Ishikawa (cell line): ENCODE results near the gene ZNF688.
A peak's percentile ranks its signal among the peaks of the same experiment; 100 is the strongest.

Experiments used
- CEBPB ChIP-seq: IDR thresholded peaks from 2 replicates; pipeline ENCODE4 v1.6.1; 2012
- CREB1 ChIP-seq: IDR thresholded peaks from 2 replicates; pipeline ENCODE4 v1.6.1; 2012; ENCODE audit warnings: low read depth
- EGR1 ChIP-seq: IDR thresholded peaks from 2 replicates; pipeline ENCODE4 v1.6.1; 2012
- EP300 ChIP-seq: IDR thresholded peaks from 2 replicates; pipeline ENCODE4 v1.6.1; 2012; ENCODE audit warnings: borderline replicate concordance
- FOXM1 ChIP-seq: IDR thresholded peaks from 2 replicates; pipeline ENCODE4 v1.6.1; 2012; ENCODE audit warnings: low read depth, borderline replicate concordance
- MAX ChIP-seq: IDR thresholded peaks from 2 replicates; pipeline ENCODE4 v1.6.1; 2012
- NFIC ChIP-seq: IDR thresholded peaks from 2 replicates; pipeline ENCODE4 v1.6.1; 2012
- RAD21 ChIP-seq: IDR thresholded peaks from 2 replicates; pipeline ENCODE4 v1.6.1; 2012; ENCODE audit warnings: low read depth
- REST ChIP-seq: IDR thresholded peaks from 2 replicates; pipeline ENCODE4 v1.6.1; 2012; ENCODE audit warnings: low read depth, mild to moderate bottlenecking
- TAF1 ChIP-seq: IDR thresholded peaks from 2 replicates; pipeline ENCODE4 v1.6.1; 2012; ENCODE audit warnings: low read depth, mild to moderate bottlenecking
- TCF12 ChIP-seq: IDR thresholded peaks from 2 replicates; pipeline ENCODE4 v1.6.1; 2012; ENCODE audit warnings: low read depth
- TEAD4 ChIP-seq: IDR thresholded peaks from 2 replicates; pipeline ENCODE4 v1.6.1; 2012
- USF1 ChIP-seq: IDR thresholded peaks from 2 replicates; pipeline ENCODE4 v1.6.1; 2012
- YY1 ChIP-seq: IDR thresholded peaks from 2 replicates; pipeline ENCODE4 v1.6.1; 2012; ENCODE audit warnings: low read depth
- ZBTB7A ChIP-seq: IDR thresholded peaks from 2 replicates; pipeline ENCODE4 v1.6.1; 2012; ENCODE audit warnings: low read depth

ZNF688 gene

GRCh38 chr16:30600929-30601328 is 29.4 kb upstream of the ZNF688 start:
- no peak for TF ChIP-seq TEAD4
- TF ChIP-seq TCF12 = no peak

- TF ChIP-seq TEAD4 = no peak
- TF ChIP-seq TAF1 = no peak
- no peak for TF ChIP-seq ZBTB7A
- TF ChIP-seq TCF12 = no peak
- no peak for TF ChIP-seq EP300
- no peak for TF ChIP-seq EGR1
- TF ChIP-seq MAX = no peak
- TF ChIP-seq RAD21 = no peak
- no peak for TF ChIP-seq CEBPB
Observed at GRCh38 chr16:30600215-30600614, 28.7 kb upstream of the ZNF688 start.

- TF ChIP-seq EGR1 = no peak
- TF ChIP-seq EP300 = no peak
- no peak for TF ChIP-seq YY1
- no peak for TF ChIP-seq TCF12
Observed at GRCh38 chr16:30592871-30593270, 21.4 kb upstream of the ZNF688 start.

- no peak for TF ChIP-seq EGR1
- TF ChIP-seq RAD21 = no peak
- no peak for TF ChIP-seq CREB1
Observed at GRCh38 chr16:30588651-30589050, 17.1 kb upstream of the ZNF688 start.

- peak; percentile 77; the same call in 1 of the 2 replicates for TF ChIP-seq TCF12
- TF ChIP-seq NFIC = peak; percentile 74
- TF ChIP-seq EGR1 = peak; percentile 78
- peak; percentile 99 for TF ChIP-seq YY1
- TF ChIP-seq TAF1 = peak; percentile 62
- no peak for TF ChIP-seq TEAD4
- peak; percentile 100 for TF ChIP-seq MAX
- no peak; the same call in 1 of the 2 replicates for TF ChIP-seq EP300
- no peak for TF ChIP-seq REST
- TF ChIP-seq FOXM1 = peak; percentile 83
- TF ChIP-seq RAD21 = peak; percentile 22; the same call in 1 of the 2 replicates
- TF ChIP-seq CREB1 = peak; percentile 54; the same call in 1 of the 2 replicates
- TF ChIP-seq USF1 = peak; percentile 67
- TF ChIP-seq CEBPB = no peak
- TF ChIP-seq ZBTB7A = no peak
Observed at GRCh38 chr16:30585400-30586191, 14.1 kb upstream of the ZNF688 start, which contains the start of gene ZNF785. ZNF785 (minus strand) TSS chr16:30585697; CDS start chr16:30585611, 86 bp downstream.

- TF ChIP-seq ZBTB7A (no peak), USF1 (no peak), MAX (no peak), RAD21 (no peak), EP300 (no peak), EGR1 (no peak), CREB1 (no peak), NFIC (no peak), TCF12 (no peak), CEBPB (no peak), REST (no peak), TEAD4 (no peak), TAF1 (no peak), YY1 (no peak), FOXM1 (no peak)
Observed at GRCh38 chr16:30585022-30585399, 13.5 kb upstream of the ZNF688 start.
